Measurements from ENCODE around the gene NRXN3. TPM values are rescaled to one million over a fixed set of nuclear protein-coding genes. Genes with fewer than 3 reads are reported as not detected.

Gene NRXN3
- total and polyA plus RNA-seq, 4 donors: 0.07 to 1.2 (median 0.23) TPM

DNA sequence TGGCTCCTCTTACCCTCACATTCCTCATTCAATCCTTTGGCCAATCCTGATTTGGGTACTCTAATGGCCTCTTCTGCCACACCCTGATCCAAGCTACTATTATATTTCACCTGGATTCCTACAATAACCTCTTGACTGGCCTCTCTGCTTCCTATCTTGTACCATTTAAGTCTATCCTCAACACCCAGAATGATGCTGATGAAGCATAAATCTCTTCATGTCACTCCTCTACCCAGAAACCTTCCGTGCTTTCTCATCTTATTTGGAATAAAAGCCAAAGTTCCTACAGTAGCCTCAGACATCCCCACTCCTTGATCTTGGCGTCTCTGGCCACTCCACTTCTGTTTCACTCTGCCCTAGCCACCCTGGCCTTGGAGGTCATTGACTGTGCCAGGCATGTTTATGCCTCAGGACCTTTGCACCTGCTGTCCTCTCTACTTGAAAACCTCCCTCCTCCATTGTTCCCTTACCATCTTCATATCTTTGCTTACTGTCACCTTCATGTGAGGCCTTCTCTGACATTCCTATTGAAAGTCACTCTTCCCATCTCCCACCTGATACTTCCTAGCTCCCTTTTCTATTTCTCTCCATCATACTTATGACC lies 46.4 kb upstream of the NRXN3 start:
- Histone ChIP-seq H3K36me3 (ENCODE audit: control insufficient read depth in 4 of 4, insufficient read depth in 3 of 4, low read depth in 1 of 4, low read length in 3 of 4) (no peaks in the 10 kb centered on the region), H3K27me3 (ENCODE audit: control insufficient read depth in 4 of 4, insufficient read depth in 4 of 4, low read length in 3 of 4) (peaks cover 0 to 3% (median 0%) of the 10 kb centered on the region in 4 donors), H3K27ac (ENCODE audit: low read depth in 1 of 2, low read length in 2 of 2) (no peak overlapping the region), H3K9me3 (ENCODE audit: control insufficient read depth in 4 of 4, low read length in 3 of 4) (peaks cover 0 to 1% (median 0%) of the 10 kb centered on the region in 4 donors), H3K4me3 (ENCODE audit: low read depth in 1 of 3, low read length in 3 of 3) (no peak overlapping the region), H3K4me1 (ENCODE audit: control insufficient read depth in 4 of 4, insufficient read depth in 4 of 4, low read length in 3 of 4) (no peaks in the 10 kb centered on the region), H3K9ac (ENCODE audit: low read depth in 1 of 2, low read length in 2 of 2) (no peak overlapping the region)
- no peak for DNase-seq (ENCODE audit: low spot score)
- no peak for TF ChIP-seq FOXA1 (IDR thresholded peaks at IDR 0.05)
- TF ChIP-seq JUND (IDR thresholded peaks at IDR 0.05): no peak
- no peak for TF ChIP-seq RAD21 (IDR thresholded peaks at IDR 0.05)
- no peak for TF ChIP-seq YY1 (IDR thresholded peaks at IDR 0.05)
- TF ChIP-seq, protein P1, sequence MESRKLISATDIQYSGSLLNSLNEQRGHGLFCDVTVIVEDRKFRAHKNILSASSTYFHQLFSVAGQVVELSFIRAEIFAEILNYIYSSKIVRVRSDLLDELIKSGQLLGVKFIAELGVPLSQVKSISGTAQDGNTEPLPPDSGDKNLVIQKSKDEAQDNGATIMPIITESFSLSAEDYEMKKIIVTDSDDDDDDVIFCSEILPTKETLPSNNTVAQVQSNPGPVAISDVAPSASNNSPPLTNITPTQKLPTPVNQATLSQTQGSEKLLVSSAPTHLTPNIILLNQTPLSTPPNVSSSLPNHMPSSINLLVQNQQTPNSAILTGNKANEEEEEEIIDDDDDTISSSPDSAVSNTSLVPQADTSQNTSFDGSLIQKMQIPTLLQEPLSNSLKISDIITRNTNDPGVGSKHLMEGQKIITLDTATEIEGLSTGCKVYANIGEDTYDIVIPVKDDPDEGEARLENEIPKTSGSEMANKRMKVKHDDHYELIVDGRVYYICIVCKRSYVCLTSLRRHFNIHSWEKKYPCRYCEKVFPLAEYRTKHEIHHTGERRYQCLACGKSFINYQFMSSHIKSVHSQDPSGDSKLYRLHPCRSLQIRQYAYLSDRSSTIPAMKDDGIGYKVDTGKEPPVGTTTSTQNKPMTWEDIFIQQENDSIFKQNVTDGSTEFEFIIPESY (IDR thresholded peaks at IDR 0.05): no peak
- TF ChIP-seq HNF4A (conservative IDR thresholded peaks at IDR 0.05): no peak
- TF ChIP-seq SP1 (IDR thresholded peaks at IDR 0.05): no peak
- TF ChIP-seq, protein P2, sequence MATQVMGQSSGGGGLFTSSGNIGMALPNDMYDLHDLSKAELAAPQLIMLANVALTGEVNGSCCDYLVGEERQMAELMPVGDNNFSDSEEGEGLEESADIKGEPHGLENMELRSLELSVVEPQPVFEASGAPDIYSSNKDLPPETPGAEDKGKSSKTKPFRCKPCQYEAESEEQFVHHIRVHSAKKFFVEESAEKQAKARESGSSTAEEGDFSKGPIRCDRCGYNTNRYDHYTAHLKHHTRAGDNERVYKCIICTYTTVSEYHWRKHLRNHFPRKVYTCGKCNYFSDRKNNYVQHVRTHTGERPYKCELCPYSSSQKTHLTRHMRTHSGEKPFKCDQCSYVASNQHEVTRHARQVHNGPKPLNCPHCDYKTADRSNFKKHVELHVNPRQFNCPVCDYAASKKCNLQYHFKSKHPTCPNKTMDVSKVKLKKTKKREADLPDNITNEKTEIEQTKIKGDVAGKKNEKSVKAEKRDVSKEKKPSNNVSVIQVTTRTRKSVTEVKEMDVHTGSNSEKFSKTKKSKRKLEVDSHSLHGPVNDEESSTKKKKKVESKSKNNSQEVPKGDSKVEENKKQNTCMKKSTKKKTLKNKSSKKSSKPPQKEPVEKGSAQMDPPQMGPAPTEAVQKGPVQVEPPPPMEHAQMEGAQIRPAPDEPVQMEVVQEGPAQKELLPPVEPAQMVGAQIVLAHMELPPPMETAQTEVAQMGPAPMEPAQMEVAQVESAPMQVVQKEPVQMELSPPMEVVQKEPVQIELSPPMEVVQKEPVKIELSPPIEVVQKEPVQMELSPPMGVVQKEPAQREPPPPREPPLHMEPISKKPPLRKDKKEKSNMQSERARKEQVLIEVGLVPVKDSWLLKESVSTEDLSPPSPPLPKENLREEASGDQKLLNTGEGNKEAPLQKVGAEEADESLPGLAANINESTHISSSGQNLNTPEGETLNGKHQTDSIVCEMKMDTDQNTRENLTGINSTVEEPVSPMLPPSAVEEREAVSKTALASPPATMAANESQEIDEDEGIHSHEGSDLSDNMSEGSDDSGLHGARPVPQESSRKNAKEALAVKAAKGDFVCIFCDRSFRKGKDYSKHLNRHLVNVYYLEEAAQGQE (IDR thresholded peaks at IDR 0.05): no peak
- TF ChIP-seq NR2F2 (IDR thresholded peaks at IDR 0.05): no peak
- TF ChIP-seq EGR1 (IDR thresholded peaks at IDR 0.05; ENCODE audit: low read depth in 2 of 2): no peak
- TF ChIP-seq, protein P3, sequence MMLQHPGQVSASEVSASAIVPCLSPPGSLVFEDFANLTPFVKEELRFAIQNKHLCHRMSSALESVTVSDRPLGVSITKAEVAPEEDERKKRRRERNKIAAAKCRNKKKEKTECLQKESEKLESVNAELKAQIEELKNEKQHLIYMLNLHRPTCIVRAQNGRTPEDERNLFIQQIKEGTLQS (IDR thresholded peaks at IDR 0.05): no peak
- TF ChIP-seq FOXA2 (IDR thresholded peaks at IDR 0.05): no peak
- WGBS: 75% methylated on average over 2 of the region's 2 CpGs

DNA sequence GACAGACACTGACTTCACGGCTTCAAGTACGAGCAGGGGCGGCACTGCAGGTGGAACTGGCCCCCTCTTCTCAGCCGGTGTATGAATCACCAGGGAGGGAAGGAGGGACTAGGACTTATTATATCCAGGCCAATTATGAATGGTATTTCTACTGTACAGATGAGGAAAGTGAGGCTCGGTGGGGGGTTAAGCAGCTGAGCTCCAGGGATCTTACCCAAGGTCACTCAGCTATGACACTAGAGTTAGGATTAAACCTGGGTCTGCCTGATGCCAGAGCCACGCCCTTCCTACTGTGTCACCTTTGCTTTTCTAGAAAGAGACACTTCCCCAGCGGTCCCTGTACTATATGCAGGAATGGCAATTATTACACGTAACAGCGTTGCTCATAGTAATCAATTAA lies 42.2 kb upstream of the NRXN3 start:
- H3K4me3 ChIP-seq (ENCODE audit: low read depth in 1 of 3, low read length in 3 of 3): no peak overlapping the region
- no peaks in the 10 kb centered on the region for H3K4me1 ChIP-seq (ENCODE audit: control insufficient read depth in 4 of 4, insufficient read depth in 4 of 4, low read length in 3 of 4)
- no peak for TF ChIP-seq RXRA (IDR thresholded peaks at IDR 0.05)
- TF ChIP-seq, protein P4, sequence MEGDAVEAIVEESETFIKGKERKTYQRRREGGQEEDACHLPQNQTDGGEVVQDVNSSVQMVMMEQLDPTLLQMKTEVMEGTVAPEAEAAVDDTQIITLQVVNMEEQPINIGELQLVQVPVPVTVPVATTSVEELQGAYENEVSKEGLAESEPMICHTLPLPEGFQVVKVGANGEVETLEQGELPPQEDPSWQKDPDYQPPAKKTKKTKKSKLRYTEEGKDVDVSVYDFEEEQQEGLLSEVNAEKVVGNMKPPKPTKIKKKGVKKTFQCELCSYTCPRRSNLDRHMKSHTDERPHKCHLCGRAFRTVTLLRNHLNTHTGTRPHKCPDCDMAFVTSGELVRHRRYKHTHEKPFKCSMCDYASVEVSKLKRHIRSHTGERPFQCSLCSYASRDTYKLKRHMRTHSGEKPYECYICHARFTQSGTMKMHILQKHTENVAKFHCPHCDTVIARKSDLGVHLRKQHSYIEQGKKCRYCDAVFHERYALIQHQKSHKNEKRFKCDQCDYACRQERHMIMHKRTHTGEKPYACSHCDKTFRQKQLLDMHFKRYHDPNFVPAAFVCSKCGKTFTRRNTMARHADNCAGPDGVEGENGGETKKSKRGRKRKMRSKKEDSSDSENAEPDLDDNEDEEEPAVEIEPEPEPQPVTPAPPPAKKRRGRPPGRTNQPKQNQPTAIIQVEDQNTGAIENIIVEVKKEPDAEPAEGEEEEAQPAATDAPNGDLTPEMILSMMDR (IDR thresholded peaks at IDR 0.05; ENCODE audit: low read depth, low read length, missing input control): no peak
- no peak for TF ChIP-seq SP1 (IDR thresholded peaks at IDR 0.05)
- no peak for TF ChIP-seq YY1 (IDR thresholded peaks at IDR 0.05)
- no peak for TF ChIP-seq JUND (IDR thresholded peaks at IDR 0.05)
- TF ChIP-seq RAD21 (IDR thresholded peaks at IDR 0.05): no peak
- TF ChIP-seq, protein P3 (IDR thresholded peaks at IDR 0.05): no peak
- no peak for TF ChIP-seq GABPA (IDR thresholded peaks at IDR 0.05 in 1 of 2, conservative IDR thresholded peaks at IDR 0.05 in 1 of 2)
- H3K27ac ChIP-seq (ENCODE audit: low read depth in 1 of 2, low read length in 2 of 2): no peak overlapping the region
- no peak for DNase-seq (ENCODE audit: low spot score)
- no peaks in the 10 kb centered on the region for H3K36me3 ChIP-seq (ENCODE audit: control insufficient read depth in 4 of 4, insufficient read depth in 3 of 4, low read depth in 1 of 4, low read length in 3 of 4)
- H3K9ac ChIP-seq (ENCODE audit: low read depth in 1 of 2, low read length in 2 of 2): no peak overlapping the region
- H3K9me3 ChIP-seq (ENCODE audit: control insufficient read depth in 4 of 4, low read length in 3 of 4): no peaks in the 10 kb centered on the region
- WGBS: 67% methylated on average over 9 of the region's 9 CpGs
- peaks cover 0 to 3% (median 0%) of the 10 kb centered on the region in 4 donors for H3K27me3 ChIP-seq (ENCODE audit: control insufficient read depth in 4 of 4, insufficient read depth in 4 of 4, low read length in 3 of 4)
